Breast epithelium (tissue), 4 donors: ENCODE data around the gene ZCCHC9. TPM values are rescaled to one million over a fixed set of nuclear protein-coding genes. Genes with fewer than 3 reads are reported as not detected.

Experiments used
- DNase-seq, 2 donors: peaks; one replicate each; pipeline ENCODE4 v3.0.0-alpha.2; 2019; ENCODE audit warnings: low spot score in 2 of 2
- H3K27ac ChIP-seq, 2 donors: fragments of 200-600 bp; sonication (generic) in 1 of 2; one replicate each; pipeline ENCODE4 v1.5.1; 2016 to 2019; ENCODE audit warnings: mild to moderate bottlenecking in 1 of 2
- H3K27me3 ChIP-seq, 2 donors: fragments of 200-600 bp; sonication (generic) in 1 of 2; one replicate each; pipeline versions ENCODE4 v1.5.1 to v1.6.0; 2017 to 2019; ENCODE audit warnings: control low read depth in 1 of 2, mild to moderate bottlenecking in 1 of 2
- H3K36me3 ChIP-seq: fragments of 200-600 bp; one replicate; pipeline ENCODE4 v1.5.1; 2019
- H3K4me1 ChIP-seq, 2 donors: fragments of 200-600 bp; sonication (generic); one replicate each; pipeline ENCODE4 v1.5.1; 2016 to 2019; ENCODE audit warnings: control low read depth in 1 of 2
- H3K4me3 ChIP-seq, 3 donors: fragments of 200-600 bp; sonication (generic); 1 replicate in 2 of 3; 2 replicates in 1 of 3; pipeline ENCODE4 v1.5.1; 2016 to 2019; ENCODE audit warnings: mild to moderate bottlenecking in 3 of 3, moderate library complexity in 2 of 3
- H3K9me3 ChIP-seq, 2 donors: fragments of 200-600 bp; sonication (generic) in 1 of 2; one replicate each; pipeline ENCODE4 v1.5.1; 2016 to 2019; ENCODE audit warnings: control low read depth in 1 of 2
- POLR2A ChIP-seq: fragments of 450-650 bp; IDR thresholded peaks from one replicate; pipeline ENCODE4 v1.6.1; 2016; ENCODE audit warnings: antibody characterized with exemption, mild to moderate bottlenecking, moderate library complexity
- POLR2AphosphoS5 ChIP-seq, 3 donors: sonication (generic); formaldehyde crosslinking; IDR thresholded peaks; one replicate each; pipeline ENCODE4 v1.6.1; 2017; ENCODE audit warnings: antibody characterized with exemption in 3 of 3
- intact Hi-C: fragments of 100-400 bp; cut with DNase I; formaldehyde crosslinking; loops from one replicate; pipeline ENCODE4 v1.15.1; 2023; ENCODE audit warnings: low total_unique reads
- total RNA-seq, 3 donors: library from RNA; depleted of rRNA; stranded (reverse); fragments of >200 nt; gene quantifications; one replicate each; pipeline ENCODE4 v1.1.0, GENCODE V29; 2016
- TF ChIP-seq, protein P1 (sequence below), 3 donors: fragments of 450-650 bp; IDR thresholded peaks; one replicate each; pipeline ENCODE4 v1.5.1; 2016 to 2017; ENCODE audit warnings: antibody characterized with exemption in 3 of 3, mild to moderate bottlenecking in 3 of 3, moderate library complexity in 3 of 3

Gene ZCCHC9
- total RNA-seq, 3 donors from 2014 or later = 18.7 to 34.4 (median 19.2) TPM

DNA sequence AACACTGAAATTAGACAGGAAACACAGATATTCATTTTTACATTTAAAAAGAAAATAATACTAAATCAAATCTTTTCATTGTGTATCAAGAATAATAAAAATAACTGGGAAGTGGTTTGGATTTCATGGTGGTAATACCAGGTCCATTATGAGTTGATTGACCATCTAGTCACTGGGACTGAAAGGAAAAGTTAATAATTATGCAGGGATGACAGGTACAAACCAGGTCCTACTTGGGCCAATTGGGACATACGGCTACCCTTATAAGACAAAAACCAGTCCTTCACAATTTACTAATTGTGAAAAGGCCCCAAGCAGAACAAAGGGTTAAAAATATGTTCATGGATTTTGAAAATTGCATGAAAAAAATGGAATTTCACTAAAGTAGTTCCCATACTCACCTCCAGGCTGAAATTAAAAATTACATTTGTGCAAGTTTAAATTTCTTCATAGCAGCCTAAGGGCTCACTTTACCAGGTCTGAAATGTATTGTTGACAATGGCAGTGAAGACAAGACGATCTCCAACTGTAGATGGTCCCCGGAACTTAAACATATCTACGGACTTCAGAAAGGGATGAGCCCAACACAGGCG, 44.1 kb downstream of the ZCCHC9 start:
- DNase-seq = no peak
- H3K4me3 ChIP-seq = no peak overlapping the region
- TF ChIP-seq, protein P1, sequence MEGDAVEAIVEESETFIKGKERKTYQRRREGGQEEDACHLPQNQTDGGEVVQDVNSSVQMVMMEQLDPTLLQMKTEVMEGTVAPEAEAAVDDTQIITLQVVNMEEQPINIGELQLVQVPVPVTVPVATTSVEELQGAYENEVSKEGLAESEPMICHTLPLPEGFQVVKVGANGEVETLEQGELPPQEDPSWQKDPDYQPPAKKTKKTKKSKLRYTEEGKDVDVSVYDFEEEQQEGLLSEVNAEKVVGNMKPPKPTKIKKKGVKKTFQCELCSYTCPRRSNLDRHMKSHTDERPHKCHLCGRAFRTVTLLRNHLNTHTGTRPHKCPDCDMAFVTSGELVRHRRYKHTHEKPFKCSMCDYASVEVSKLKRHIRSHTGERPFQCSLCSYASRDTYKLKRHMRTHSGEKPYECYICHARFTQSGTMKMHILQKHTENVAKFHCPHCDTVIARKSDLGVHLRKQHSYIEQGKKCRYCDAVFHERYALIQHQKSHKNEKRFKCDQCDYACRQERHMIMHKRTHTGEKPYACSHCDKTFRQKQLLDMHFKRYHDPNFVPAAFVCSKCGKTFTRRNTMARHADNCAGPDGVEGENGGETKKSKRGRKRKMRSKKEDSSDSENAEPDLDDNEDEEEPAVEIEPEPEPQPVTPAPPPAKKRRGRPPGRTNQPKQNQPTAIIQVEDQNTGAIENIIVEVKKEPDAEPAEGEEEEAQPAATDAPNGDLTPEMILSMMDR (IDR thresholded peaks at IDR 0.05) = no peak
- TF ChIP-seq POLR2A (no peak), POLR2AphosphoS5 (IDR thresholded peaks at IDR 0.05) (no peak)
- H3K4me1 ChIP-seq = no peaks in the 10 kb centered on the region
- H3K27ac ChIP-seq = no peak overlapping the region
- intact Hi-C loops = no loop called here
- no peaks in the 10 kb centered on the region for H3K9me3 ChIP-seq
- no peaks in the 10 kb centered on the region for H3K36me3 ChIP-seq
- H3K27me3 ChIP-seq = no peaks in the 10 kb centered on the region

- Histone ChIP-seq H3K27me3 (no peaks in the 10 kb centered on the region), H3K9me3 (no peaks in the 10 kb centered on the region), H3K4me1 (no peaks in the 10 kb centered on the region), H3K36me3 (no peaks in the 10 kb centered on the region), H3K4me3 (no peak overlapping the region), H3K27ac (no peak overlapping the region)
- intact Hi-C loops = no loop called here
- DNase-seq = no peak
- TF ChIP-seq, protein P1 (IDR thresholded peaks at IDR 0.05) = no peak
- TF ChIP-seq POLR2A (no peak), POLR2AphosphoS5 (IDR thresholded peaks at IDR 0.05) (no peak)
These were observed 47.8 kb downstream of the ZCCHC9 start for GRCh38 chr5:81349161-81349560.

DNA sequence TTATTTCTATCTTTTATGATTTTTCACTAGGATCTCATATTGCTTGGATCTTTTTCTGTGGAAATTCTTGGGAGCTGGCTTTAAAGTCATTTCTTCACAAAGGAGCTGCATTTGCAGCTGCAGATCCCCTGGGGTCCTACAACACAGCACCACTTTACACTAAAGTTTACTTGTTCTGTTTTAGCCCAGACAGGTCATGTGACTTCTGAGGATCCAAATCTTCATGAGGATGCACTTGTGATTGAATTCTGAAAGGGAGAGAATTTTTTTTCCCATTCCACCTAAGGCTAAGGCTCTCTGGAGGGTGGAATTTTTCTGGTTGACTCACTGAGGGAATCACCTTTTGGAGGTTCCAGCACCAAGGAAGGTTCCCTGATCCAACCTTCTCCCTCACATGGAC, 49.1 kb downstream of the ZCCHC9 start:
- H3K4me3 ChIP-seq = no peak overlapping the region
- no peaks in the 10 kb centered on the region for H3K4me1 ChIP-seq
- no peaks in the 10 kb centered on the region for H3K36me3 ChIP-seq
- no peaks in the 10 kb centered on the region for H3K9me3 ChIP-seq
- intact Hi-C loops = no loop called here
- DNase-seq = no peak
- no peak overlapping the region for H3K27ac ChIP-seq
- TF ChIP-seq POLR2A (no peak), POLR2AphosphoS5 (IDR thresholded peaks at IDR 0.05) (no peak)
- TF ChIP-seq, protein P1 (IDR thresholded peaks at IDR 0.05) = no peak
- no peaks in the 10 kb centered on the region for H3K27me3 ChIP-seq

DNA sequence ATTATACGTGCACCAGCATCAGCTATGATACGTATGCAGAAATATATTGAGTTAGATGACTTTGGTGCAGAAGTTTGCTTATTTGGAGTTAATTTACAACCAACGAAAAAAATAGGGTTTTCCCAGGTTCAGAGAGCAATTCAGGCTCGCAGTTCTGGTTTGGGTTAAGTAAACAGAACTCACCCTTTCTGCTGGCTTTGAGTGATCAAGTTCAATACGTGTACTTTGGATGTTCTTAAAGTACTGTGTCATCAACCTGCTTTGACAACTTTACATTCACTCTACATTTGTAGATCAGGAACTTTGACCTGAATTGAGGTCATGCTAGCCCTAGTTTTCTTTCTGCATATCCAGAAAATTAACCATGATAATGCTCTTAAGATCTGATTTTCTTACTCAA, 51.8 kb downstream of the ZCCHC9 start:
- Histone ChIP-seq H3K27ac (no peak overlapping the region), H3K9me3 (no peaks in the 10 kb centered on the region), H3K27me3 (no peaks in the 10 kb centered on the region), H3K36me3 (no peaks in the 10 kb centered on the region), H3K4me3 (no peak overlapping the region), H3K4me1 (no peaks in the 10 kb centered on the region)
- DNase-seq = no peak
- TF ChIP-seq POLR2AphosphoS5 (IDR thresholded peaks at IDR 0.05) = no peak
- no peak for TF ChIP-seq POLR2A
- TF ChIP-seq, protein P1 (IDR thresholded peaks at IDR 0.05) = no peak
- intact Hi-C loops = no loop called here

- TF ChIP-seq, protein P1 (IDR thresholded peaks at IDR 0.05) = no peak
- intact Hi-C loops = no loop called here
- Histone ChIP-seq H3K4me3 (no peak overlapping the region), H3K27ac (no peak overlapping the region), H3K36me3 (no peaks in the 10 kb centered on the region), H3K9me3 (no peaks in the 10 kb centered on the region), H3K27me3 (no peaks in the 10 kb centered on the region), H3K4me1 (no peaks in the 10 kb centered on the region)
- no peak for DNase-seq
These were observed 52.7 kb downstream of the ZCCHC9 start for GRCh38 chr5:81354093-81354492.
